Neural crest cell (in vitro differentiated cells): ENCODE data around the gene EXOC4. TPM values are rescaled to one million over a fixed set of nuclear protein-coding genes. Genes with fewer than 3 reads are reported as not detected.

Experiments
- DNase-seq: peaks from one replicate; pipeline ENCODE4 v3.0.0; 2021; ENCODE audit warnings: low read depth, mixed read lengths, low spot score
- H3K27ac Mint-ChIP-seq: one replicate; pipeline ENCODE4 v1.8.0; 2021; ENCODE audit warnings: mild to moderate bottlenecking, mixed read lengths; ENCODE audit not compliant: unreplicated experiment
- H3K27me3 Mint-ChIP-seq: 2 replicates; pipeline ENCODE4 v1.8.0; 2021; ENCODE audit warnings: low read depth, mild to moderate bottlenecking, mixed read lengths
- H3K36me3 Mint-ChIP-seq: 2 replicates; pipeline ENCODE4 v1.8.0; 2021; ENCODE audit warnings: low read depth, mild to moderate bottlenecking, mixed read lengths
- H3K4me1 Mint-ChIP-seq: 2 replicates; pipeline ENCODE4 v1.8.0; 2021; ENCODE audit warnings: mixed read lengths
- H3K4me3 Mint-ChIP-seq: one replicate; pipeline ENCODE4 v1.8.0; 2021; ENCODE audit warnings: mild to moderate bottlenecking, mixed read lengths
- H3K9me3 Mint-ChIP-seq: 2 replicates; pipeline ENCODE4 v1.8.0; 2021; ENCODE audit warnings: mixed read lengths
- total RNA-seq: library from RNA; stranded (reverse); gene quantifications from 2 replicates; pipeline ENCODE4 v1.2.1, GENCODE V29; 2021
- TF ChIP-seq, protein P1 (sequence below): fragments of 200-600 bp; sonication (generic); conservative IDR thresholded peaks from 2 replicates; pipeline ENCODE4 v1.5.0; 2021; ENCODE audit warnings: antibody characterized with exemption, mild to moderate bottlenecking

EXOC4 gene
- total RNA-seq, 1 donor from 2014 or later, result 79.7 TPM

DNA sequence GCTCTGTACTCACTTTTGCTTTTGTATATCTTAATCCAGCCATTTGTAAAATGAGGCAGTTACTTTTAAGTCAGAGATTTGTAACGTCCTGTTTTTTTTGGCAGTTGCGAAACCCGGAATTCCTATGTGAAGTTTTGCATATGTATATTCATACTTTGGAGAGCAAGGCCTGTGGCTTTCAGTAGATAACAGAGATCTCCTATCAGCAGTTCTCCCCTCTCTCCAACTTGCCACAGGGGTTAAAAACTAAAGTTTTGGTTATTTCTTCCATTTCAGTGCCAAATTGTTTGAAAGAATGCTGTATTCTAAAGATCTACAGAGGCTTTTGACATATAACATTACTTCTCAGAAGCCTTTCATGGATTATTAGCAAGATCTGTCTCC lies 102.4 kb downstream of the EXOC4 start:
- no peak overlapping the region for H3K4me3 Mint-ChIP-seq
- H3K27ac Mint-ChIP-seq, result no peak overlapping the region
- peaks cover 19% of the 10 kb centered on the region for H3K9me3 Mint-ChIP-seq
- no peak for DNase-seq
- H3K36me3 Mint-ChIP-seq, result peaks cover 23% of the 10 kb centered on the region
- no peaks in the 10 kb centered on the region for H3K27me3 Mint-ChIP-seq
- H3K4me1 Mint-ChIP-seq, result no peaks in the 10 kb centered on the region
- TF ChIP-seq, protein P1, sequence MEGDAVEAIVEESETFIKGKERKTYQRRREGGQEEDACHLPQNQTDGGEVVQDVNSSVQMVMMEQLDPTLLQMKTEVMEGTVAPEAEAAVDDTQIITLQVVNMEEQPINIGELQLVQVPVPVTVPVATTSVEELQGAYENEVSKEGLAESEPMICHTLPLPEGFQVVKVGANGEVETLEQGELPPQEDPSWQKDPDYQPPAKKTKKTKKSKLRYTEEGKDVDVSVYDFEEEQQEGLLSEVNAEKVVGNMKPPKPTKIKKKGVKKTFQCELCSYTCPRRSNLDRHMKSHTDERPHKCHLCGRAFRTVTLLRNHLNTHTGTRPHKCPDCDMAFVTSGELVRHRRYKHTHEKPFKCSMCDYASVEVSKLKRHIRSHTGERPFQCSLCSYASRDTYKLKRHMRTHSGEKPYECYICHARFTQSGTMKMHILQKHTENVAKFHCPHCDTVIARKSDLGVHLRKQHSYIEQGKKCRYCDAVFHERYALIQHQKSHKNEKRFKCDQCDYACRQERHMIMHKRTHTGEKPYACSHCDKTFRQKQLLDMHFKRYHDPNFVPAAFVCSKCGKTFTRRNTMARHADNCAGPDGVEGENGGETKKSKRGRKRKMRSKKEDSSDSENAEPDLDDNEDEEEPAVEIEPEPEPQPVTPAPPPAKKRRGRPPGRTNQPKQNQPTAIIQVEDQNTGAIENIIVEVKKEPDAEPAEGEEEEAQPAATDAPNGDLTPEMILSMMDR, result no peak

- Mint-ChIP-seq H3K36me3 (peaks cover 22% of the 10 kb centered on the region), H3K27ac (no peak overlapping the region), H3K27me3 (no peaks in the 10 kb centered on the region), H3K9me3 (peaks cover 18% of the 10 kb centered on the region), H3K4me1 (no peaks in the 10 kb centered on the region), H3K4me3 (no peak overlapping the region)
- no peak for DNase-seq
- TF ChIP-seq, protein P1, result no peak
These were observed 102.9 kb downstream of the EXOC4 start for GRCh38 chr7:133355822-133356221.

GRCh38 chr7:133358708-133359107 lies 105.8 kb downstream of the EXOC4 start:
- no peaks in the 10 kb centered on the region for H3K27me3 Mint-ChIP-seq
- H3K36me3 Mint-ChIP-seq, result peaks cover 12% of the 10 kb centered on the region
- no peak for DNase-seq
- H3K4me1 Mint-ChIP-seq, result no peaks in the 10 kb centered on the region
- no peak overlapping the region for H3K4me3 Mint-ChIP-seq
- TF ChIP-seq, protein P1, result no peak
- H3K27ac Mint-ChIP-seq, result no peak overlapping the region
- H3K9me3 Mint-ChIP-seq, result peaks cover 6% of the 10 kb centered on the region

DNA sequence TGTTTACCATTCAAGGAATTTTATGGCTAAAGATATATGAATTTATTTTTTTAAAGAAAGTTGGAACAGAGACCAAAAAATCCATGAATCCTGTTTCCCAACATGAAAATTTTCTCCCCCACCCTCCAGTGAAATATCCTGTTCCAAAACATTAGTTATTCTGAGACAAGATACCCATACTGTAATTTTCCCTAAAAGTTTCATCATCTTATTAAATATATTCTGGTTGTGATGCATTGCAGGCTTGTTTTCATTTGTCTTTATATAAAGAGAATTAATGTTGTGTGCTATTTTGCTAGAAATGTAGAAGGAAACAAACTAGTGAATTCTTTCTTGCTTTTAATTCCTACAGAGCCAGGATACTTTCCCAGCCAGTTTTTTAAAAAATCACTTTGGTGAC lies 106.6 kb downstream of the EXOC4 start:
- no peak for DNase-seq
- no peak overlapping the region for H3K27ac Mint-ChIP-seq
- H3K27me3 Mint-ChIP-seq, result no peaks in the 10 kb centered on the region
- peaks cover 6% of the 10 kb centered on the region for H3K9me3 Mint-ChIP-seq
- peaks cover 12% of the 10 kb centered on the region for H3K36me3 Mint-ChIP-seq
- no peak overlapping the region for H3K4me3 Mint-ChIP-seq
- TF ChIP-seq, protein P1, result no peak
- no peaks in the 10 kb centered on the region for H3K4me1 Mint-ChIP-seq

GRCh38 chr7:133360201-133360600 lies 107.3 kb downstream of the EXOC4 start:
- H3K27ac Mint-ChIP-seq, result no peak overlapping the region
- H3K4me1 Mint-ChIP-seq, result no peaks in the 10 kb centered on the region
- H3K36me3 Mint-ChIP-seq, result peaks cover 10% of the 10 kb centered on the region
- DNase-seq, result no peak
- no peak overlapping the region for H3K4me3 Mint-ChIP-seq
- no peaks in the 10 kb centered on the region for H3K27me3 Mint-ChIP-seq
- peaks cover 6% of the 10 kb centered on the region for H3K9me3 Mint-ChIP-seq
- TF ChIP-seq, protein P1, result no peak

GRCh38 chr7:133361806-133362205 lies 108.9 kb downstream of the EXOC4 start:
- TF ChIP-seq, protein P1, result no peak
- Mint-ChIP-seq H3K4me3 (no peak overlapping the region), H3K27ac (no peak overlapping the region), H3K27me3 (no peaks in the 10 kb centered on the region), H3K36me3 (peaks cover 10% of the 10 kb centered on the region), H3K4me1 (no peaks in the 10 kb centered on the region), H3K9me3 (peaks cover 6% of the 10 kb centered on the region)
- DNase-seq, result no peak
